Kidney (tissue), 14 donors: ENCODE data around the gene SLC26A8. TPM values are rescaled to one million over a fixed set of nuclear protein-coding genes. Genes with fewer than 3 reads are reported as not detected.
A peak's percentile ranks its signal among the peaks of the same experiment; 100 is the strongest.

ENCODE experiments used
- DNase-seq, 5 donors: peaks; one replicate each; pipeline ENCODE4 v3.0.0-alpha.2; 2013 to 2020
- FAIRE-seq: peaks from 2 replicates; lab custom pipeline; 2012; peaks lifted over from hg19 to GRCh38; lab: Jason Lieb, UNC
- H3K27ac ChIP-seq, 2 donors: one replicate each; pipeline ENCODE4 v1.7.0; 2013; ENCODE audit warnings: low read depth in 2 of 2, low read length in 2 of 2, inconsistent platforms in 1 of 2
- H3K27me3 ChIP-seq: one replicate; pipeline ENCODE4 v1.7.1; 2013; ENCODE audit warnings: low read length, inconsistent platforms; ENCODE audit not compliant: control insufficient read depth, insufficient read depth
- H3K36me3 ChIP-seq, 3 donors: one replicate each; pipeline versions ENCODE4 v1.7.0 to v1.7.1; 2013; ENCODE audit warnings: low read length in 3 of 3, control low read depth in 1 of 3, inconsistent platforms in 1 of 3; ENCODE audit not compliant: insufficient read depth in 3 of 3, control insufficient read depth in 2 of 3
- H3K4me1 ChIP-seq, 3 donors: one replicate each; pipeline versions ENCODE4 v1.7.0 to v1.7.1; 2013; ENCODE audit warnings: low read length in 3 of 3, inconsistent platforms in 1 of 3, low read depth in 1 of 3; ENCODE audit not compliant: control insufficient read depth in 2 of 3, insufficient read depth in 2 of 3
- H3K4me3 ChIP-seq, 3 donors: one replicate each; pipeline versions ENCODE4 v1.7.0 to v1.8.1; 2013; ENCODE audit warnings: low read length in 3 of 3, control low read depth in 1 of 3, inconsistent platforms in 1 of 3
- H3K9ac ChIP-seq, 3 donors: one replicate each; pipeline versions ENCODE4 v1.7.0 to v1.7.1; 2013; ENCODE audit warnings: low read length in 3 of 3, control low read depth in 1 of 3, inconsistent platforms in 1 of 3
- H3K9me3 ChIP-seq, 3 donors: one replicate each; pipeline versions ENCODE4 v1.7.0 to v1.7.1; 2013; ENCODE audit warnings: low read length in 3 of 3, control low read depth in 1 of 3, inconsistent platforms in 1 of 3; ENCODE audit not compliant: control insufficient read depth in 2 of 3, insufficient read depth in 1 of 3
- CTCF ChIP-seq: IDR thresholded peaks from 3 replicates; pipeline ENCODE4 v1.5.1; 2012; ENCODE audit warnings: mild to moderate bottlenecking, moderate library complexity, borderline replicate concordance; ENCODE audit not compliant: insufficient read depth; ENCODE audit errors: extremely low read depth
- intact Hi-C: fragments of 100-400 bp; cut with DNase I; formaldehyde crosslinking; loops from one replicate; pipeline ENCODE4 v1.11.1; 2022
- polyA plus RNA-seq: library from polyadenylated mRNA; stranded (reverse); fragments of 350-450 nt; fragmentation: Illumina TruSeq; extraction: RNeasy Lipid Tissue Mini Kit (QIAGEN cat#74804); gene quantifications from one replicate; pipeline ENCODE4 v1.2.3, GENCODE V29; 2014; ENCODE audit warnings: low read depth, low replicate concordance; ENCODE audit not compliant: insufficient read depth
- total RNA-seq: library from RNA; stranded (reverse); fragmentation: NEBNext Ultra II Directional; extraction: Animal tissue kit (Norgen Biotek cat#: 25700); gene quantifications from one replicate; pipeline ENCODE4 v1.2.1, GENCODE V29; 2021
- donor health status: control.
- donor health status: control.
- donor health status: control.
- donor health status: control.
- donor health status: control.
- donor health status: DM: yes; HTN: yes; CAD: no.
- donor health status: Normal renal cell carcinoma (clear cell type).

The SLC26A8 gene
- total and polyA plus RNA-seq, 2 donors from 2014 or later = 0.22 TPM; not detected in 1

- no peaks in the 10 kb centered on the region for H3K27me3 ChIP-seq
- intact Hi-C loops = no loop called here
- H3K4me3 ChIP-seq = no peak overlapping the region
- no peaks in the 10 kb centered on the region for H3K9me3 ChIP-seq
- no peaks in the 10 kb centered on the region for H3K36me3 ChIP-seq
- peaks cover 0 to 9% (median 4%) of the 10 kb centered on the region in 3 donors for H3K4me1 ChIP-seq
- FAIRE-seq (no peak), DNase-seq (no peak)
- no peak overlapping the region for H3K9ac ChIP-seq
- H3K27ac ChIP-seq = no peak overlapping the region
- no peak for TF ChIP-seq CTCF
These were observed 14.7 kb upstream of the SLC26A8 start for GRCh38 chr6:36039112-36039511.

- no peak overlapping the region for H3K9ac ChIP-seq
- no peak for TF ChIP-seq CTCF
These were observed 13.9 kb upstream of the SLC26A8 start for GRCh38 chr6:36038120-36038876.

GRCh38 chr6:36035225-36035624 is 10.8 kb upstream of the SLC26A8 start:
- TF ChIP-seq CTCF = no peak
- no peak for FAIRE-seq

More at GRCh38 chr6:36038120-36038876, 13.9 kb upstream of the SLC26A8 start:
- H3K27me3 ChIP-seq = no peaks in the 10 kb centered on the region
- H3K9me3 ChIP-seq = no peaks in the 10 kb centered on the region
- H3K36me3 ChIP-seq = no peaks in the 10 kb centered on the region
- no peak overlapping the region for H3K27ac ChIP-seq
- intact Hi-C loops = no loop called here
- H3K4me3 ChIP-seq = no peak overlapping the region
- H3K4me1 ChIP-seq = peaks cover 0 to 13% (median 4%) of the 10 kb centered on the region in 3 donors
- no peak for FAIRE-seq
- peak in 1 of 5 donors; percentile 65 for DNase-seq

More at GRCh38 chr6:36035225-36035624, 10.8 kb upstream of the SLC26A8 start:
- intact Hi-C loops = no loop called here
- Histone ChIP-seq H3K27me3 (no peaks in the 10 kb centered on the region), H3K4me3 (no peak overlapping the region), H3K9me3 (no peaks in the 10 kb centered on the region), H3K36me3 (no peaks in the 10 kb centered on the region), H3K4me1 (peaks cover 0 to 18% (median 8%) of the 10 kb centered on the region in 3 donors), H3K9ac (no peak overlapping the region), H3K27ac (no peak overlapping the region)
- DNase-seq = no peak
